Middle frontal gyrus (tissue), 1 donor: Measurements from ENCODE around the gene EZR.

ENCODE experiments used
- DNase-seq: peaks from one replicate; pipeline ENCODE4 v3.0.0-alpha.2; 2015; ENCODE audit warnings: low spot score; ENCODE audit errors: extremely low spot score

Gene EZR

DNA sequence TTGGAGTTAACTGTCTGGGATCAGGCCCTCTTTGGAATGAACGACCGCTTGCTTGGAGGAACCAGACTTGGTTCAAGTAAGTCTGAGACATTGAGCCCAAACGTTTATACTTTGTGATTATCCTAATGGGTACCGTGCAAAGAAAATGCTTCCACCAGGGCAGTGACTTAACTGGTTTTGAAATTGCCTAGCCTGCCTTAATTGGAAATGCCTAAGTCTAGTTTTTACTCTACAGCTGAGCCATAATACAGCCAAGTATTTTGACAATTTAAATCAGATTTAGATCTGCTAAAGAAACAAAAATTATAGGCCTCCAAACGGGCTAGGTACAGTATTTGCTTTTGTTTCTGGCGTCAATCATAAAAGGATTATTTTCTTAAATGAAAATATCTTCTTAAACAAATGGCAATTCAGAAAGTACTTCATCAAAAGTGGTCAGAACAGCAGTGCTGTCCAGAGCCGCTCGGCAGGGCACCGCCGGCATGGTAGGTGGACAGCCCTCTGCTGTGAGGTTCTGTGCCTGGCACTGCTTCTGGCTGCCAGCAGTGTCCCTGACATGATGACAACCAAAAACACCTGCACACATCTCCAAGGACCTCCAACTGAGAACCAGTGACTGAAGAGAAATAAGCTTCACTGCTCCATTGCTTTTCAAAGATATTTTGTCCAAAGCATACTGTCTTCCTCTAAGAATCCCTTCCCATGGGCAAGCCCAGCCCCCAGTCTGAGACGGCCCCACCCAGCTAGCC is 55.6 kb downstream of the EZR start:
- DNase-seq = no peak

DNA sequence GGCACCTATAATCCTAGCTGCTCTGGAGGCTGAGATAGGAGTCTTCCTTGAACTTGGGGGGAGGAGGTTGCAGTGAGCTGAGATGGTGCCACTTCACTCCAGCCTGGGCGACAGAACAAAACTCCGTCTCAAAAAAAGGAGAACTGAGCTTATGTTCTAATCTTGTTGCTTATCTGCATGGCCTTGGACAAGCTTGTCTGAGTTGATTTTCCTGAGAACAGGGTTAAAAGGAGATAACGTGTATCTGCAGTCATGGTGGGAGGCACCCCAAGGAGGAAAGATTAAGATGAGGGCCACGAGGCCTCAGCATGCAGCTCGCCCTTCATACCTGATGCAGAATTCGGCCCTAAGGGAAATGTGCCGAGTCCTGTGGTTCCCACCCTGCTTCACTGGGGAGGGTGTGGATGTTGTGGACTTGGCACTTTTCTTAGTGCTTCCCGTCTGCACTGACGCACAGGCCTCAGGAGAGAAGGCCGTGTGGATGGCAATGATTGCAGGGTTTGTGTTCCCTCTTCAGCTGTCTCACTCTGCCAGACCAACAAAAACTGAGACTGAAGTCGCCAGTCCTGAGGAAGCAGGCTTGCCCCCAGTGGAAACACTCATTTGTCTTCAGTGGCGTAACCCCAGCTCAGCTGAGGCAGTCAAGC is 56.3 kb downstream of the EZR start:
- DNase-seq = no peak

DNA sequence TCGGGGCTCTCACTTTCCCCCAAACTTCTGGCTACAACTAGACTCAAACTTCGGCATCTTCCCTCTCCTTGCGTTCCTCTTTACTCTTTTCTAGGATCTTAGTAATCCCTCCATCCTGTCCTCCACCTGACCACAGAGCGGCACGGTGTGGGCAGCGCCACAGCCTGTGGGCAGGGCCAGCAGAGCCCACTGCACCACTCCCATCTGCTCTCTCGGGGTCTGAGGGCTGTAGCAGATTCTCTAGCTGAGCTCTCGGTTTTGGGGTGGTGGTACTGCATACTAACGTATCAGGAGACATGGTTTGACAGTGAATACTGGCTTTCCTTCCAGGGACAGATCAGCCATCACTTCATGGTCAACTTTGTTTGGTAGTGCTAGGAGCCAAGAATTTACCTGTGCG is 57.4 kb downstream of the EZR start:
- no peak for DNase-seq

DNA sequence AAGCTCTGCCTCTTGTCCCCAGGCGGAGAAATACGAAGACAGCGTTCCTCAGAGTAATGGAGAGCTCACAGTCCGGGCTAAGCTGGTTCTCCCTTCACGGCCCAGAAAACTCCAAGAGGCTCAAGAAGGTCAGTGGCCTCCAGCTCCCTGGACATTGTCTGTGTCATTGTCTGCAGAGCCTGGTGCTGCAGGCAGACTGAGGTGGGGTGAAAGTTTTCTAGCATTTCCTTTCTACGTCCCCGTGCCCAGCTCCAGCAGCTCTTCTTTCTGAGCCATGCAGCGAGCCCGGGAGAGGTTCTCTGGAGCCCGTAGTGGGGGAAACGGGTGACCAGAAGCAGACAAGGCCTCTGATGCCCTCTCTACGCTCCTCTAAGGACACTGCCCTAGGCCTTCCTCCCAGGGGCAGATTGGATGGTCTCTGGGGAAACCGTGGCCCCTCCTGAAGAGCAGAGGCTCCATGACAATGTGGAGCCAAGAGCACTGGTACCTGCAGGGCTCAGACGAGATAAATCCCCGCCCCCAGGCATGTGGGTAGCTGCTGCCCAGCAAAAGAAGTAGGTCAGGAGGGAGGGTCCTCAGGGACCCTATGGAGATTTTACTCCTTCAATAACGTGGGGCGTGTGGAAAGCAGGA is 58.4 kb downstream of the EZR start:
- DNase-seq = no peak

DNA sequence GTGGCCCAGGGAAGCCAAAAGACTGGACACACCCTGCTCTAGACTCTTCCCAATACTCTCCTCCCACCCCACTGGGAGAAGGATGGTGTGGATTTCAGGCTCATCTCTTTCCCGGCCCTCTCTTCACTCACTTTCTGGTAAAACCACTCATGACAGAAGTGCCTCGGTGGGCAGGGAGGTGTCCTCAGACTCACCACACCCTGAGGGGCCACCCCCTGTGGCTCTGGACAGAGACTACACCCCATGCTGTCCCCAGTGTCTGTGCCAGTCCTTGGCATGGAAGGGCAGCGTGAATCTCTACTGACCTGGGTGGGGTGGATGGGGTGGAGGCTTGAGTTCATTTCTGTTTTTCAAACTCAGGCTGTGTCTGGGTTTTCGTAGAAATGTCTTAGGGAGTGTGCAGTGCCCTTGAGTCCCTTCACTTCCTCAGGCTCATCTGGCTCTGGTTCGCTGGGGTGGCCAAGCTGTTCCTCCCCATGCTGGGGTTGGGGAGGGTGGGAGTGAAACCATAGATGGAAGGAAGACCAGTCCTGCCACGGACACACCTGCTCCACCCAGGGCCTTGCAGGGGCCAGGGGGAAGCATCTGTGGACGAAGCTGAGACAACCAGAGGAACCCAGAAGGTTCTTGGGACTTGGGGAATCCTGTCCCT is 59.1 kb downstream of the EZR start:
- no peak for DNase-seq

DNA sequence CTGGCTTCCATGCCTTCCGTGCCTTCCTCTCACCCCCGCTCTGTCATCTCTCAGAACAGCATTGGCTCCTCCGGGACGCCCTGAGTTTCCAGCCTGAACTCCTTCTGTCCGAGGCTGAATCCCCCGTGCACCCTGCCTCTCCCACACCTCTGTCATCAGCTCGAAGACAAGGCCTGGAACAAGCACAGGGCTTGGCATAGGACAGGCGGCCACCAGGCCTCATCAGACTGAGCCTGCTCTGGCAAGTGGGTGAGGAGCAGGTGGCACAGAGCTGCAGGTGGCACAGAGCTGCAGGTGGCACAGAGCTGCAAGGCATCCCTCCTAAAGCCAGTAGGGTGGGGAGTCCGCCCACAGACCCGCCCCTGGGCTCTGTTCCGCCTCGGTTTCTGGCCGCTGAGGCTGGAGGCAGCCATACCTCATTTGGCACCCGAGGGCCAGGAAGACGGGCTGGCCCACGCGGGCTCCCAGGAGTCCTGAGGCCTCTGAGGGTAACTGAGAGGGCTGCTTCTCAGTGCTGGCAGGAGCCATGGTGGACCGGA is 60.2 kb downstream of the EZR start:
- no peak for DNase-seq

DNA sequence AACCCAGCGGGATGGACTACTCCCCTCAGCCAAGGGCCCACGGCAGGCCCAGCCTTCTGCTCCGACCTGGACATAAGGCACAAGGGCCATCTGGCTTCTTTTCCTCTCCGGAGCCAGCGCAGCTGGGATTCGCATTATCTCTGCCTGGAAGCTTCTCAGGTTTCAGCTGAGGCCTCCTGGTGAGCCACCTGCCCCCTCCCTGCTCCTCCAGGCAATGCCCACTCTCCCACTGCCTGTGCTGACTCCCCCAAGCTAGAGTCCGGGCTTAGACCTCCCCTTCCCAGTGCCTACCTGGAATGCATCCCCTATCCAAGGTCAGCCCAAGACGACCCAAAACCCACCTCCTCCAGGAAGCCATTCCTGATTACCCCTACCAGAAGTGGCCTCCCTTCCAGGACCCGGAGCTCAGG is 60.7 kb downstream of the EZR start:
- no peak for DNase-seq

DNA sequence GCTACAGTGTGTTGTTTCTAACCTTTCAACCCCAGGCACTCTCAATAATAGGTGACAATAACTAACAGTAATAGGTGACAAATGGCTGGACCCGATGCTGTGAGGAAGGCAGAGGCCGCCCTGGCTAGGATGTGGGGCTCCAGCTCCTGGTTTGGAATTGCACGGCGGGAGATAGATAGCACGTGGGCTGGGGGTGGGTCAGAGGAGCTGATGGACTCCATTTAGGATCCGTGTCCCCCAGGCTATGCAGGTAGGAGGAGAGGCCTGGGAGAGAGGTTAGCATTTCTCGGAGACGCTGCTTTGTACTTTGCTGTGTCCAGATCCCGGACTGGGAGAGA is 61.4 kb downstream of the EZR start:
- DNase-seq = no peak

DNA sequence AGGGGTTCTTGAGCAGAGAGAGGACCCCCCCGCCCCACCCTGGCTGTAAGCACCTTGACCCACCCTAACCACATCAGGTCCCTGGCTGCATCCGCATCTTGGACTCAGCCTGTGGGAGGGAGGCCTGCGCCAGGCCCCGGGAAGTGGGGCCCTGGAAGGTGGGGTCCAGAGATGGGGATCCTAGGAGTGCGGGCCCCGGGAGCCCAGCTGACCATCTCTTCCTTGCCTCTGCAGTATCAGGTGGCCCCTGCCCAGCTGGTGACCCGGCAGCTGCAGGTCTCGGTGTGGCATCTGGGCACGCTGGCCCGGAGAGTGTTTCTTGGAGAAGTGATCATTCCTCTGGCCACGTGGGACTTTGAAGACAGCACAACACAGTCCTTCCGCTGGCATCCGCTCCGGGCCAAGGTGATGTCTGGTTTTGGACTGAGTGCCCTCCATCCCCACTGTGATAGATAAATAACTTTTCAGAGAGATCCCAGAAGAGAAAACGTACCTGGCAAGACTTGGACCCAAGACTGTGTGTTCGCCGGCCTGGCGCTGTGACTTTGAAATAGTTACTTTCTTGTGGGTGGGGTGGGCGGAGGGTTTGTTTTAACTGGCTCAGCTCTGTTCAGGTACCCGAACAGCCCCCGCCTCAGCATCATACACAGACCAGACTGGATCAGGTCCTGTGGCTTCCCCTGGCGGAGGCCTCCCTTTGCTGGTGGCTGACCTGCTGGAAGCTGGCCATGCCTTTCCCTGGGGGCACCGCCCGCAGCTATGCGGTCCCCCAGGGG is 62.0 kb downstream of the EZR start:
- no peak for DNase-seq

DNA sequence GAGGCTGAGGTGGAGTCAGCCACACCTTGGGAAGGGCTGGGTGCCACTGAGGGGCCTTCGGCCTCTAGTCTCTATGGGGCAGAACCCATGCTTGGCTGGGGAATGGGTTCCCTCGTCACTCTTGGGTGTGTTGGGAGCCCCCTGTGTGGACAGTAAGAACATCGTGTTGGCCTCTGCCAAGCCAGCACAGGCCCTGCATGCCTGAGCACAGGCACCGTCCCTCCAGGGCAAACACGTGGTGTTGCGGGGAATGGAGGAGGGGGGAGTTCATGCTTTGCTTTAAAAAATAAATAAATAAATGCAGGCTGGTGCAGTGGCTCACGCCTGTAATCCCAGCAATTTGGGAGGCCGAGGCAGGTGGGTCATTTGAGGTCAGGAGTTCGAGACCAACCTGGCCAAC is 63.0 kb downstream of the EZR start:
- no peak for DNase-seq

DNA sequence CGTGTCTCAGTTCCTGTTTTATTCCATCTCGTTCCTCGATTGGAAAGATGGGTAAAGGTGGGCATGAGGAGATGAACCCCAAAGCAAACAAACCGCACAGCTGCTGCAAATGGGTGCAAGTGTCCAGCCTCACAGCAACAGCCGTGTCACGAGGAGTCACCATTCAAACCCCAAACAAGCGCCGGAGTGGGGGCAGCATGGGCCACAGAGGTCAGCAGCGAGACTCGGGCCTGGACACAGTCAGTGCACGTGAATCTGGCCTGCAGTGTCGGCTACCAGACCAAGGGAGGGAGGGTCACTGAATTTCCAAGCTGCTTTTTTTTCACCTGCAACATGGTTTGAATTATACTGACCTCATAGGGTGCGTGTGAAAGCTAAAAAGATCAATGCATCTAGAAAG is 63.5 kb downstream of the EZR start:
- no peak for DNase-seq

DNA sequence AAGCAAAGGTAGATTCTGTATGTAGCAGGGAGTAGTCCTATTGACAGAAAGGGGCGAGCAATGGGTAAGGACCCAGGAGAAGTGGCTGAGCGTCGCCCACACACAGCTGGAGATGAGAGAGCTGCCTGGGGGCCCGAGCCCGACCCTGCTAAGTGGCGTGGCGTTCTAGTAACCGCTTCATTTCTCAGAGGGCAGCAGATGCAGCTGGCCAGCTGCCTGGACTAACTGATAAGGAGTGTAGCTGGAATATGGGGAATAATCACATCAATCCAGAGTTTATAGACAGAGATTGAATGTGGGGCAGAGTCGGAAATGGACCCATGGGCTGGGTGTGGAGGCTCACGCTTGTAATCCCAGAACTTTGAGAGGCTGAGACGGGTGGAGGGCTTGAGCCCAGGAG is 64.4 kb downstream of the EZR start:
- no peak for DNase-seq

DNA sequence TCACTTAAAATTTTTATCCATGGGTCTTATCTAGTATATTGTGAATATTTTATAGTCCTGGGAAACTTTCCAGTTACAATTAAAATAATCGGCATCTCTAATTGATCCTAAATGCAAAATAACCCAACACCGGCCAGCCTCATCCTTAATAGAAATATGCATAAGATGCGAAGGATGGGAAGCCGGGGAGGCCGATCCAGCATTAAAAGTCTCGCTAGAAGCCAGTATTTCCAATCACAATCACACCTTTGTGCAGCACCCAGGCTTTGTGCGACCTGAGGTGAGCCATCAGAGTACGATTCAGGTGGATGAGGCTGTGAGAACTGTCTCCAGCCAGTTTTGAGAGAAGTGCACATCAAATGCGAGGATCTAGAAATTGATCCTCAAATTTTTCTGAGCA is 65.4 kb downstream of the EZR start:
- DNase-seq = no peak

DNA sequence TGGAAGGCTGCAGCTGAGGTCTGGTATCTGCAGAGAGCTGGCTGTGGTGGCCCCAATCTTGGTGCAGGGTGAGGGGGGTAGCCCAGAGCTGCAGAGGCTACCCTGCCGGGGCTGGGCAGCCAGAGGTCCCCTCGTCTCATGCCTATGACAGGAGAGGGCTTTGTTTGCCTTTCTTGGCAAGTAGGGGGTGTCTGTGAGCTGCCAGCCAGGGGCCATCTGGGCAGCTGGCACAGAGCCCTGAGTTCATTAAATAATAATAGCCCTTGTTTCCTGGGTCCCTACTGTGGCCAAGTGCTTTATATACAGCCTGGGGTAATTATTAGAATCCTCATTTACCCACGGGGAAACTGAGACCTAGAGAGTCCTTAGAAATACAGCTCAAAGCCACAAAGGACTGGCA is 66.6 kb downstream of the EZR start:
- DNase-seq = peak; percentile 83

DNA sequence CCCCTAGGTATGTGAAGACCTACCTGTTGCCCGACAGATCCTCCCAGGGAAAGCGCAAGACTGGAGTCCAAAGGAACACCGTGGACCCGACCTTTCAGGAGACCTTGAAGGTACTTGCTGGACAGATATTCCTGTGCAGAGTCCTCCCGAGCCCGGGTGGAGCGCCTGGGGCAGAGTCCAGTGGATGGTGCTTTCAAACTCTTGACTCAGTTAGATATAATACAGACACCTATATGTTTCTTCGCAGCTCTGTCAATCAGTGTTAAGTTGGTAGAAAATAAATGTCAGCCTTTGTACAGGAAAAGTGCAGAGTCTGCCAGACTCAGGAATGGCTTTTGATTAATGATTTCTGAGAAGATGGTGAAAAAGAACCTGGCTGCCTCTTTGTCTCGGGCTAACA is 67.2 kb downstream of the EZR start:
- DNase-seq = no peak

DNA sequence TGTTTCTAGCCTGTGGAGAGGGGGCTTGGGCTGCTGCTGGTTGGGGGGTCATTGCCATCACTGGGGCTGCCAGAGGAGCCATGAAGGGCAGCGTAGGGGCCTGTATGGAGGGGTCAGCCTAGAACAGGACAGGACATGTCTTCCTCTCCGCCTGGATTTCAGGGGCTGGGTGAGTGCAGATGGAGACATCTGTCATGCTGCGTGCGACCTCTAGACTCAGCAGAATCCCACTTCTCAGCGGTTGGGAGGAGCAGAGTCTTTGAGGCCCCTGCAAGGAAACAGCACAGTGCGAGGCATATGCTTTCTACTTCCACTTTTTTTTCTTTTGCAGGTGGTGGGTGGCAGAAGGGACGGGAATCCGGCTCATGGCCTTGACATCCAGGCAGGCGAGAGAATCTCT is 67.9 kb downstream of the EZR start:
- no peak for DNase-seq

DNA sequence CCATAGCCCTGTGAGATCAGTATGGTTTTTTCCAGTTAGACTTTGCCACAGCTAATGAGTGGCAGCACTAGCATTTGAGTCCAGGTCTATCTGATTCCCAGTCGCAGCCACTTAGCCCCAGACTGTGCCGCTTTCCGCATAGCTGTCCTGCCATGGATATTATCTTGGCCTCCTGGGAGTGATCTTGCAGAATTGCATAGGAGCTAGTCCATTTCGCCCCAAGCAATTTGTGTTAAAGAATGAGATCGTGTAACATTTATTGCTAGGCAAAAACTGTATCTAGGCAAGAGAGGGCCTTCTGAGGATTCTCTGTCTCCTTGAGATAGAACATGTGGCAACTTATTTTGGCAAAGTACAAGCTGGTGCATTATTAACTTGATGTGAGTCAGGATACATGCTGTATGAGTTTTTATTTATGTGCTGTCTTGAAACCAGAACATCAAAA is 74.2 kb downstream of the EZR start:
- DNase-seq = no peak

DNA sequence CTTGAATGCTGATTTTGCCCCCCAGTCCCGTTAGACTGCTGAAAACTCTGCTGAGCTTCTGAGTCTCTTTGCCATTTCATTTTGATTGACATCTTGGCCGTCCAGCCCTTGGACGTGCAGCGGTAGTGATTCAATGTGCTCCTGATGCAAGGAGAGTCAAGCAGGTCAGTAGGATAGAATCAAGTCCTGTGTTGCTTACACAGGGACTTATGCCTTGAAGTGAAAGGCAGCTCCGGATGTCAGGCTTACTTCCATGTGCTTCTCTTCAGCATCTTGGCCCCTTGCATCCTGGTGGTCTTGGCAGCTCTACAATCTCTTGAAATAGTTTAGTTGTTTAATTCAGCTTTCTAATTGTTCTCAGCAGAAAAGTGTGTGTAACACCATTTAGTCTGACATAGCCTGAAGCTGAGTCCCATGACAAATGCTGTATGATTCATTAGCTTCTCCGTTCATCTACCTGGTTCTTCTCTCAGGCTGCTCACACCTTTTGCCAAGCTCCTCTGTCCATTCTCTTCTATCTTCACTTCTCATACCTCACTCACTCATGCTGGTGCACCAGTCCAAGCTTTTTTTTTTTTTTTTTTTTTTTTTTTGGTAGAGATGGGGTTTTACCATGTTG is 76.0 kb downstream of the EZR start:
- DNase-seq = no peak

DNA sequence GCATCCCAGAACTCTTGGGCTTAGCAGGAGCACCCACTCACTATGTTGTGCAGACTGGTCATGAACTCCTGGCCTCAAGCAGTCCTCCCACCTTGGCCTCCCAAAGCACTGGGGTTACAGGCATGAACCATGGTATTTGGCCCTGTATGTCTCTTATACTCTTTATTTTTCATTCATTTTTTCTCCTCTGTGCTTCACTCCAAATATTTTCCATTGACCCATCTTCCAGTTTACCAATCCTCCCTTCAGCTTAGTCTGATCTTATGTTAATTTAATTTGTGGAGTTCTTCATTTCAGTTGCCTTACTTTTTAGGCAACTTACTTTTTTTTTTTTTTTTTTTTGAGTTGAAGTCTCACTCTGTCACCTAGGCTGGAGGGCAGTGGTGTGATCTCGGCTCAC is 79.5 kb downstream of the EZR start:
- DNase-seq = no peak

DNA sequence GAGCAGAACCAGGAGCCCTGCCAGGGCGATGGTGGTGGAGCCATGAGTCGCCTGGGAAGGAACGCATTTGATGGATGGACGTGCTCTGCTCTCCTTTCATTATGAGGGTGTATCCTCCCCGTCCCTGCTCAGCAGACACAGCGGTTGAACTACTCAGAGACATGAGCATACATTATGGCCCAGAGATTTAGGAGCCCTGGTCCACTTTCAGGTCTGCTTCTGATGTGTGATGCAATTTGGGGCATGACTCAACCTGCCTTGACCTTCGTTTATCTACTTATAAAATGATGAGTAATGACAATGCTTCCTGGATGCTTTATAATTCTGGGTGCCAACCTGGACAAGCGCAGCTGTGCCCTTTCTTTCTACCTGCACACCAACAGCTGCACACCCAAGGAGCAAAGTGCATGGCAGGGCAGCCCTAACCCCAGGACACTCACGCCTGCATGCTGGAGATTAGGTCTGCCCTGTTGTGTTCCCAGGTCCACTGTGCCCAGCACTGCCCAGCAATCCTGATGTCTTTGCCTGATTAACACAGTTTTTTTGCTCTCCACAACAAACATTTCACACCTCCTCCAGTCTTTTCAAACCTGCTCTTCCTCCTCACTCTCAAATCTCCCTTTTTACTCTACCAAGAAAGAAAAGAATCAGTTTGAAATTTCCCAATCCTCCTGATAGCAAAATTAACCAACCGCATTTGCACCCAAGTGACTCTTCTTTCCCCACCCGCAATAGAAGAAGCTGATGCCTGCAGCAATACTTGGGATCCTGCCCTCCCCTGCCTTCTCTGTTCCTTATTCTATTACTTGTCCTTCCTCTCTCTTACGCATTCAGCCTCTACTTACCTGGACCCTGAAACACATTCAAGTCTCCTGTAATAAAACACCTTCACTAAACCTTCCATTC is 81.2 kb downstream of the EZR start:
- DNase-seq = no peak
